HG03460 (cell line): ENCODE measurements around the gene ZFHX2.
A peak's percentile ranks its signal among the peaks of the same experiment; 100 is the strongest.
"Not testable (repeated sequence)": the region's sequence is repeated elsewhere in the genome, so short reads cannot be mapped to it uniquely, and the experiment has no call there.

Source experiments
- ATAC-seq: cut with Tn5 transposase; IDR thresholded peaks from one replicate; pipeline ENCODE4 v1.9.1; 2021; ENCODE audit not compliant: unreplicated experiment

Gene ZFHX2

DNA sequence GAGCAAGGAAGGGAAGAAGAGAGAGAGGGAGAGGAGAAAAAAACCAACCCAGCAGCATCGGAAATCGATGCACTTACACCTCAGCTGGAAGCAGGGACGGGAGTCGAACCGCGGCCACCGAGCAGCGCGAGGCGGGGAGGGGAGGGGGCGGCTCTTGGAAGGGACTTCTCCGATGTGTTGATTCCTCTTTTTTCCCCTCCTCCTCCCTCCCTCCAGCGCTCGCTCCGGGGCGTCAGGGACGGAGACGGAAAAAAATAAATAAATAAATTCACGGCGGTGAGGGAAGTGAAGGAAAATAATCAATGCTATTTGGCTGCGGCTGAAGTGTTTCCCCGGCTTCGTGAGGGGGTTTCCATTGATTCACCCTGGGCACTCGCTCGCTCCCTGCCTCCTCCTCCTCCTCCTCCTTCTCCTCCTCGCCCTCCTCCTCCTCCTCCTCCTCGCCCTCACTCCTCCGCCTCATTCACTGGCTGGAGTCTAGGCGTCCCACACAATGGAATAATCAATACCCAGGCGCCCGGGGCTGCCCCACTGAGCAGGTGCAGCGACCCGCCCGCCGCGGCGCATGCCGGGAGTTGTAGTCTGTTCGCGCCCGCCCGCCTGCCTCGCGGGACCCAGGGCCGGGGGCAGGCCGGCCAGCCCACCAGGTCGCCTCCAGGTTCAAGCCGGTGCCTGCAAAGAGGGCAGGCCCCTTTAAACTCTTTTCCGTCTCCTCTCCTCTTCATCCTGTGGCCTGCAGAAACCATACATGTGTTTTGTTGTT lies at the start of gene ZFHX2:
TSS of gene ZFHX2 (minus strand) at position 500 of the 763 bp plus-strand sequence. CDS start 16,440 bp downstream, outside the sequence.
- peak; percentile 62 for ATAC-seq

GRCh38 chr14:23600806-23601205 lies 49.2 kb upstream of the ZFHX2 start:
- ATAC-seq: no peak

DNA sequence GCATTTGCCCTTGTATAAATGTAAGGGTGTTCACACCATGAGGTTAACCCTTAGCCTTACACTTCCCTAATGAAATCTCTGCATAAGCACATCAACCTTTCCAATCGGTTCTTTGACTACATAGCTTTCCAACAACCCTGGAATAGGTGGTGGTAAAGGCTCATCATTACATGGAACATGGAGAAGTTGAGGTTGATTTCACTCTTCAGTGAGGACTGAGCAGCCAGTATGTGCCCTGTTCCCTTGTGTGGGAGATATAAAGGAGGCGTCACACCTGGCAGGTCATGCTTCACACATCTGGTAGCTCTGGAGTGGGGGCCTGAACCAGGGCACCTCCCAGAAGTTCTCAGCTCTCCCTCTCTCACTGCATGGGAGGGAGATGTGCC lies 48.8 kb upstream of the ZFHX2 start:
- no peak for ATAC-seq

DNA sequence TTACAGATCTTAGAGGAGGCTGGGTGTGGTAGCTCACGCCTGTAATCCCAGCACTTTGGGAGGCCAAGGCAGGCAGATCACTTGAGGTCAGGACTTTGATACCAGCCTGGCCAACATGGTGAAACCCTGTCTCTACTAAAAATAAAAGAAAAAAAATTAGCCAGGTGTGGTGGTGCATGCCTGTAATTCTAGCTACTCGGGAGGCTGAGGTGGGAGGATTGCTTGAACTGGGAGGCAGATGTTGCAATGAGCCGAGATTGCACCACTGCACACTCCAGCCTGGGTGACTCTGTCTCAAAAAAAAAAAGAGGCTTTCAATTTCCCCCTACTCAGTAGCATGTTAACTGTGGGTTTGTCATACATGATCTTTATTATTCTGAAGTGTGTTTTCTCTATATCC lies 42.6 kb upstream of the ZFHX2 start:
- ATAC-seq: not testable (repeated sequence)

DNA sequence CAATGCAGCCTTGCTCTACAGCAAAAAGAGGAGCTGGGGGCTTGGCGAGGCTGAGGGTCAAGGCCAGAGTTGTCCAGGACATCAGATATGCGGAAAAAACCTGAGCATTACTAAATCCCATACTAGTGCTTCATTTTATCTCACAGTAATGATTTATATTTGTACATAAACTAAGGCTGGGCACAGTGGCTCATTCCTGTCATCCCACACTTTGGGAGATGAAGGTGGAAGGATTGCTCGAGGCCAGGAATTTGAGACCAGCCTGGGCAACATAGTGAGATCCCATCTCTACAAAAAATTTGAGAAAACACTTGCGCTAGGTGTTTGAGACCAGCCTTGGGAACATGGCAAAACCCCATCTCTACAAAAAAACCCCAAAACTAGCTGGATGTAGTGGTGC lies 38.6 kb upstream of the ZFHX2 start:
- no peak for ATAC-seq

GRCh38 chr14:23589606-23590005 lies 38.0 kb upstream of the ZFHX2 start:
- no peak for ATAC-seq

DNA sequence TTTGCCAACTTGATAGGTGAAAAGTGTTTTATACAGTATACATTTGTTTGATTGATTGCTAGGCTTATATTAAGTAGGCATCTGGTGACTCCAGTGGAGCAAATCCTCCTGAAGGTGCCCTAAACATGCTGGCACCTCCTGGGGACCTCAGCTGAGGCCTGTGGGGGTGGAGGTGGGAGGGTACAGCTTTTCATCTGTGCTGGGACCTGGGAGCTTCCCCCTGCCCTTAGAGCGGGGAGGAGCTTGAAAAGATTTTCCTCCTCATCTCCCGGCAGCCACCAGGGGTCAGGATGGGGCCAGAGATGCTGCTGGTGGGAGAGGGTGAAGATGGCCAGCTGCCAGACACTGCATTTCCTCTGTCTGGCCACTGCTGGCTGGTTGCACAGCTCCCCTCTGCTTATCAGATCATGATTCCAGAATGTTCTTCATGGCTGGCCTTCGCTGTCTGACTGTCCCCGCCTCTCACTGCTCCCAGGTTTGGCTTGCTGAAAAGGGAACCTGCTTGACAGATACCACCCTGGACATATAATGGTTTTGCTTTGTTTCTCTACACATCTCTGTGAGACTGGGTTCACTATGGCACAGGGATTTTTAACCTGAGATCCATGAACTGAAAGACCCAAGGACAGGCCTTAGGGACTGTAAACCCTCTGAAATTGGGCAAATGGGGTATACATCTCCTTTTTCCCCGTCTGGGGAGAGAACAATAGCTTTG lies 37.5 kb upstream of the ZFHX2 start:
- peak; percentile 99 for ATAC-seq

- ATAC-seq: not testable (repeated sequence)
Measured at GRCh38 chr14:23584527-23585203, 33.1 kb upstream of the ZFHX2 start.

- ATAC-seq: not testable (repeated sequence)
Measured at GRCh38 chr14:23583761-23584526, 32.4 kb upstream of the ZFHX2 start.

GRCh38 chr14:23582906-23583760 lies 31.6 kb upstream of the ZFHX2 start:
- ATAC-seq: no peak

DNA sequence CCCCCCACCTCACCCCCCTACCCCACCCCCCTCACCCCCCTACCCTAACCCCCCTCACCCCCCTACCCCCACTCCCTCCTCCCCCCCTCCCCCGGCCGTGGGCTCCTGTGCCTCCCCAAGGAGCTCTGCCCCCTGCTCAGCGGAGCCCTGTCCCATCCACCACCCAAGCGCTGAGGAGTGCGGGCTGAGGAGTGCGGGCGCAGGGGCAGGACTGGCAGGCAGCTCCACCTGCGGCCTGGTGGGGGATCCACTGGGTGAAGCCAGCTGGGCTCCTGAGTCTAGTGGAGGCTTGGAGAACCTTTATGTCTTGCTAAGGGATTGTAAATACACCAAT lies 29.4 kb upstream of the ZFHX2 start:
- ATAC-seq: no peak

DNA sequence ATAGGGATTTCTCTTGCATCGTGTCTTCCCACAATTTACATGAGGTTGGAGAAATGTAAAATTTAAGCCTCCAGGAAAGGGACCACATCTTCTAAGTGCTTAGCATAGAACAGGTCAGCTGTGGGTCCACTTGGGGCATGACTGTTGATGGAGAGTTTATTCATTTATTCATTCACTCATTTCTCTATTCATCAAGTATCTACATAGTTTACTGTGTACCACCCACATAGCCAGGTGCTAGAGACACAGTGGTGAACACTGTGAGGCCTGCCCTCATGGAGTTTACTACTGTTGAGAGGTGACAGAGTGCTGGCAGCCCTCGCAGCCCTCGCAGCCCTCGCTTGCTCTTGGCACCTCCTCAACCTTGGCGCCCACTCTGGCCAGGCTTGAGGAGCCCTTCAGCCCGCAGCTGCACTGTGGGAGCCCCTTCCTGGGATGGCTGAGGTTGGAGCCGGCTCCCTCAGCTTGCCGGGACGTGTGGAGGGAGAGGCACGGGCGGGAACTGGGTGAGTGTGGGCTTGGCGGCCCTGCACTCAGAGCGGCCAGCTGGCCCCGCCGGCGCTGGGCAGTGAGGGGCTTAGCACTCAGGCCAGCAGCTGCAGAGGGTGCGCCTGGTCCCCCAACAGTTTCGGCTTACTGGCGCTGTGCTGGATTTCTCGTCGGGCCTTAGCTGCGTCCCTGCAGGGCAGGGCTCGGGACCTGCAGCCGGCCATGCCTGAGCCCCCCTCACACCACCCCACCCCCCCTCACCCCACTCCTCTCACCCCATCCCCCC lies 28.8 kb upstream of the ZFHX2 start:
- ATAC-seq: no peak

DNA sequence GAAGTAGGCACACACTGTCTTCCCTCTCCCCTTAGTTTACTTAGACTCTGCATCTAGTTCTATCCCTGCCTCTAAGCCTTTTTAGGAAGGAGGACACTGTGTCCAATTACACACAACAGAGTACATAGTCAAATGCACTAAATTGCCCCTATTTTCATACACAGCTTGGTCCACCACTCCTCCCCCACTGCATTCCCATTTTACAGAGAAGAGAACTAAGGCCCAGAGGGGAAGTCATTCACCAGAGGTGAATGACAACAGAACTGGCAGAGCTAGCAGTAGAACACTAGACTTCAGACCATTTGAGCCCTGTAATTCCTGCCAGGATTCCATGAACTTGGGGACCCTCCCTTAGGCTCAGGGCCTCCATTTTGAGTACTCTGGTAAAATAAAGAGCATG lies 28.2 kb upstream of the ZFHX2 start:
- ATAC-seq: no peak

DNA sequence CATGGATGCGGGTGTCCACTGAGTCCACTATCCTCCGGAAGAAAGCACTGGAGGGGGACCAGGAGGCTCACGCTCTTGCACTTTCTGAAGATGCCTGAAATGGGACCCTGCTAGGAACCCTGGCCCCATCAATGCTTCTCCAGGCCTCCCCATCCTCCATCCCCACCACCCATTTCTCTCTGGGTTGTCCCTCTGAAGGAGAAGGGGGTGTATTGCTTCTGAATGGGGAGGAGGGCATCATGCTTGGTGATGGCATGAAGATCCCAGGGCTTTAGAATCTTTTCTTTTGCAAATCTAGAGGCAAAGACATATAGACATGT lies 27.7 kb upstream of the ZFHX2 start:
- ATAC-seq: no peak

DNA sequence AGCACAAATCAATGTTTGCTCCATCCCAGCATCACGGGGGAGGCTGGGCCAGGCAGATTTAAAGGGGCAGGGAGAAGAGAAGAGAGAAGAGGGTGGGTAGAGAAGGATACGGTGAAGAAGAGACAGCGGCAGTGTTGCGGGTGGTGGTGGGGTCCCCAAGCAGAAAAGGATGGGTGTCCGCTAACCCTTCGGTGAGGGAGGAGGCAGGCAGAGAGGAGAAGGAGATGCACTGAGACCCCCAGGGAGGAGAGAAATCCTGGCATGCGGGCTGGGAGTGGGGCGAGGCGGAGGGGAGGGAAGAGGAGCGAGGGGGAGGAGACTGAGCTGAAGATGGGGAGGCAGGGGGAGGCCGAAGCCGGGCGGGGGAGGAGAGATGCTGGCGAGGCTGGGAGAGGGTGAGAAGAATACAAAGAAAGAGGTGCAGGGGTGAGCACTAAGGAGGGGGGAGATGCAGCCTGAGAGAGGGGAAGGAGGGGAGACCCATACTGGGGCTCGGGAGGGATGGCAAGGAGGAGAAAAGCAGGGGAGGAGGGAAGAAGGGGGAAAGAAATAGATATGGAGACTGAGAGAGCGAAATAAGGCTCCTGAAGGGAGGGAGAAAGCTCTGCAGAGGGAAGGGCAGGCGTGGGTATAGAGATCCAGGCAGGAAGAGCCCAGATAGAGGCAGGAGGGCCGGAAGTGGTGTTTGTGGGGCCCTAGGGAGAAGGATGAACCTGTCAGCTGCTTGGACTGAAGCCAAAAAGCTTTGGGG lies 27.2 kb upstream of the ZFHX2 start, which contains the start of gene JPH4:
TSS of gene JPH4 (minus strand) at position 231 of the 751 bp plus-strand sequence. CDS start 1,337 bp downstream, outside the sequence.
- ATAC-seq: no peak

DNA sequence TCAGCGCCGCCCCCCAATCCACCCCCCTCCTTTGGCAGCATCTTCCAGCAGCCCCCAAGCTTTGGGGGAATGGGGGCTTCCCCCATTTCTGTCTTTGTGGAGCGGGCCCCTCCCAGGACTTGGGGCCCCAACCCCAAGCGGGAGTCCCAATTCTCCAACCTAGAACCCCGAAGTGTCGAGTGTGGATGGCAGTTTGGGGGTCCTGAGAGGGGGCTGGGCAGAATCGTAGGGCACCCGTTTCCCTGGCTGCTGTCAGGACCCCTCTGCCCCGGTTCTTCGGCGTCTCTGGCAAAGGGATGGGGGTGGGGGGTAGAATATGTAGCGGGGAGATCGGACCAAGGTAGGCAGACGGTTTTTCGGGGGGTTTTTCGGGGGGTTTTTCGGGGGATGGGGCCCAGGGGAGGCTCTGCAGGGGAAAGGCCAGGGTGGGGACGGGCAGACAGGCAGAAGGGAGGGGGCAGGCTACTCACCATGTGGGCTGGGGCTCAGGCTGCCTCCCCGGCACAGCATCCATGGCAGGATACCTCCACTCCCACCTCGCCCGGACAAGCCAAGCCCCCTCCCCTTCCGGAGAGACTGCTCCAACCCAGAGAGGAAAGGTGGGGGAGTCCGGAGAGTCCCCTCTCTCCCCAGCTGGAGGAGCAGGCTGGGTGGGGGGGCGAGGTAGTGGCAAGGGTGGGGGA lies 26.3 kb upstream of the ZFHX2 start:
- no peak for ATAC-seq

DNA sequence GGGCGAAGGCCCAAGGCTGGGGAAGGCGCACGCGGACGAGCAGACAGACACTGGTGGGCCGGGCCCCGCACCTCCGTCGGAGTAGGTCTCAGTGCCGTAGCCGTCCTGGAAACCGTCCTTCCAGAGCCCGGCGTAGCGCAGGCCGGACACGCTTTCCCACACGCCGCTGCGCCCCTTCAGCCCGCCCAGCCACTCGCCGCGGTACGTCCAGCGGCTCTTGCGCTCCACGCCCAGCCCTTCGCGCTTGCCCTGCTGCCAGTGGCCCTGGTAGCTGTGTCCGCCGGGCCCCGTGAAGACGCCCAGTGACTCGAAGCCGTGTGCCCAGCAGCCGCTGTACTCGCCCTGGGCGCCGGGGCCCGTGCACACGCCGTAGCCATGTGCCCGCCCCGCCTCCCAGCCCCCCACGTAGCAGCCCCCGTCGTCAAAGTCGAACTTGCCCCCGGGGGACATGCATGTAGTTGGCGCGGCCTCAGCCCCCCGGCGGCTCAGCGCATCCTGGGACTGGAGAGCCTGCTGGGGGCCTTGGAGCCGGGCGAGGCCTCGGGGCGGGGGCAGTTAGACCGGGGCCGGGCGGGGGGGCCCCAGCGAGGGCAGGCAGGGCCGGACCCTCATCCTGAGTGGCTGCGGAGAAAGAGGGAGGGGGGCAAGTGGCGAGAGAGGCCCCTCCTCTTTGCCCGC lies 25.6 kb upstream of the ZFHX2 start:
- ATAC-seq: no peak
